Retinal pigment epithelial cell (primary cell): ENCODE results near the gene PRKAG2.

Source experiments
- DNase-seq: peaks from one replicate; pipeline ENCODE4 v3.0.0-alpha.2; 2010; ENCODE audit warnings: low read depth
- H3K4me3 ChIP-seq: 2 replicates; pipeline ENCODE4 v1.5.1; 2011; ENCODE audit warnings: mild to moderate bottlenecking, low read length, control low read depth, moderate library complexity
- TF ChIP-seq, protein P1 (sequence below): conservative IDR thresholded peaks from 2 replicates; pipeline ENCODE4 v1.5.1; 2011; ENCODE audit warnings: low read depth, low read length, control low read depth, inconsistent platforms

PRKAG2 gene

GRCh38 chr7:151890355-151891004 is 13.6 kb upstream of the PRKAG2 start:
- DNase-seq = no peak
- no peak overlapping the region for H3K4me3 ChIP-seq
- TF ChIP-seq, protein P1, sequence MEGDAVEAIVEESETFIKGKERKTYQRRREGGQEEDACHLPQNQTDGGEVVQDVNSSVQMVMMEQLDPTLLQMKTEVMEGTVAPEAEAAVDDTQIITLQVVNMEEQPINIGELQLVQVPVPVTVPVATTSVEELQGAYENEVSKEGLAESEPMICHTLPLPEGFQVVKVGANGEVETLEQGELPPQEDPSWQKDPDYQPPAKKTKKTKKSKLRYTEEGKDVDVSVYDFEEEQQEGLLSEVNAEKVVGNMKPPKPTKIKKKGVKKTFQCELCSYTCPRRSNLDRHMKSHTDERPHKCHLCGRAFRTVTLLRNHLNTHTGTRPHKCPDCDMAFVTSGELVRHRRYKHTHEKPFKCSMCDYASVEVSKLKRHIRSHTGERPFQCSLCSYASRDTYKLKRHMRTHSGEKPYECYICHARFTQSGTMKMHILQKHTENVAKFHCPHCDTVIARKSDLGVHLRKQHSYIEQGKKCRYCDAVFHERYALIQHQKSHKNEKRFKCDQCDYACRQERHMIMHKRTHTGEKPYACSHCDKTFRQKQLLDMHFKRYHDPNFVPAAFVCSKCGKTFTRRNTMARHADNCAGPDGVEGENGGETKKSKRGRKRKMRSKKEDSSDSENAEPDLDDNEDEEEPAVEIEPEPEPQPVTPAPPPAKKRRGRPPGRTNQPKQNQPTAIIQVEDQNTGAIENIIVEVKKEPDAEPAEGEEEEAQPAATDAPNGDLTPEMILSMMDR = no peak

DNA sequence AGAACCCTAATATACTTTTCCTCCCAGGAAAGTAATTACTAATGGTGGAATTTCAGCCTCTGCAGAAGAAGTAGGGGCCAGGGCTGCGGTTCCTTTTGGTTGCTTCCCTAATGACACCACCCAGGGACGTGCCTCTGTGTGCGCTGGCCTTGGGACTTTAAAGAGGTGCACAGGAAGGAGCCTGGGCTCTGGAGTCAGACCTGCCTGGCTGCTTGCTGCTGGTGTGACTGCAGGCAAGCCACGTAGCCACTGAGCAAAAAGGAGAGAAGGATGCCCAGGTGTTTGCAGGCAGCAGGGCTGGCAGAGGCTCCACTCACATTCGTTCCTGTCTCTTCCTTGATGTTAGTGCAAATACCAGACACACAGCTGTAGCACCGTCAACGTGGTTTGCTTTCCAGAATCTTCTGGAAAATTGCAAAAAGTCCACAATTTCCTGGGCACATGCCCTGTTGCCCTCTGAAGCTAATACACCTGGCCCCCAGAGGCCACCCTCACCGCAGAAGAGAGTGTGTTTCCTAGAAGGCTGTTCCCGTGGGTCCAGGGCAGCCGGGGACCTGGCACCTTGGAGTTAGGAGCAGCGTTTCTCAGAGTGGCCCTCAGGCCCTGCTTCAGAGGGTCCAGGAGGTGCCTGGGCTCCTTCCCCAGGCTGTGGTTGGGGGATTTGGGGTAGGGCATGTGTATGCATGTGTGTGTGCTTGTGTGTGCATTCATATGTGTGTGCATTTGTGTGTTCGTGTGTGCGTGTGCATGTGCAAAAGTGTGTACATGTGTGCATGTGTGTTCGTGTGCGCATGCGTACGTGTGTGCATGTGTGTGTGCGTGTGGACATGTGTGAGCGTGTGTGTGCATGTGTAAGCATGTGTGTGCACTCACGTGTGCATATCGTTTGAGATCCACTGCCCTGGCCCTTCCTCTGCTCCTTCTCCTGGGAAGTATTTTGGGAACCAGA is 12.8 kb upstream of the PRKAG2 start:
- no peak for DNase-seq
- H3K4me3 ChIP-seq = no peak overlapping the region
- TF ChIP-seq, protein P1 = no peak

GRCh38 chr7:151888079-151889067 is 11.5 kb upstream of the PRKAG2 start:
- no peak overlapping the region for H3K4me3 ChIP-seq
- TF ChIP-seq, protein P1 = no peak
- DNase-seq = no peak

DNA sequence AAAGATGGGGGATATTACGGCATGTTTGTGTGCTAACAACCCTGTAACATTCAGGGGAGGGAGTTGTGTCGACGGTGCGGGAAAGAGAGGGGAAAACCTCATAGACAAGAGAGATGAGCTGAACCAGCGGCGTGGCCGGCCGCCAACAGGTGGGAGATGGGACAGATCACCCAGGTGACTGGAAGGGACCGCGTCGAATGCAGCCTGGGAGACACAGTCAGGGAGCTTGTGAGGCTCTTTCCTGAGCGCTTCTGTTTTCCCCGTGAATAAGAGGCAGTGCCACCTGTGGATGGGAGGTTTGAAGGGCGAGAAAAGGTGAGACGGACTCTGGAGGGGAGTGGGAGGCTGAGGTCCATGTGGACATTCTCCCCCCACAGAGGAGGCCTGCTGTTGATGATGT is 9.9 kb upstream of the PRKAG2 start:
- TF ChIP-seq, protein P1 = no peak
- no peak for DNase-seq
- H3K4me3 ChIP-seq = no peak overlapping the region

GRCh38 chr7:151885202-151885580 is 8.3 kb upstream of the PRKAG2 start:
- TF ChIP-seq, protein P1 = no peak
- no peak for DNase-seq
- H3K4me3 ChIP-seq = no peak overlapping the region

DNA sequence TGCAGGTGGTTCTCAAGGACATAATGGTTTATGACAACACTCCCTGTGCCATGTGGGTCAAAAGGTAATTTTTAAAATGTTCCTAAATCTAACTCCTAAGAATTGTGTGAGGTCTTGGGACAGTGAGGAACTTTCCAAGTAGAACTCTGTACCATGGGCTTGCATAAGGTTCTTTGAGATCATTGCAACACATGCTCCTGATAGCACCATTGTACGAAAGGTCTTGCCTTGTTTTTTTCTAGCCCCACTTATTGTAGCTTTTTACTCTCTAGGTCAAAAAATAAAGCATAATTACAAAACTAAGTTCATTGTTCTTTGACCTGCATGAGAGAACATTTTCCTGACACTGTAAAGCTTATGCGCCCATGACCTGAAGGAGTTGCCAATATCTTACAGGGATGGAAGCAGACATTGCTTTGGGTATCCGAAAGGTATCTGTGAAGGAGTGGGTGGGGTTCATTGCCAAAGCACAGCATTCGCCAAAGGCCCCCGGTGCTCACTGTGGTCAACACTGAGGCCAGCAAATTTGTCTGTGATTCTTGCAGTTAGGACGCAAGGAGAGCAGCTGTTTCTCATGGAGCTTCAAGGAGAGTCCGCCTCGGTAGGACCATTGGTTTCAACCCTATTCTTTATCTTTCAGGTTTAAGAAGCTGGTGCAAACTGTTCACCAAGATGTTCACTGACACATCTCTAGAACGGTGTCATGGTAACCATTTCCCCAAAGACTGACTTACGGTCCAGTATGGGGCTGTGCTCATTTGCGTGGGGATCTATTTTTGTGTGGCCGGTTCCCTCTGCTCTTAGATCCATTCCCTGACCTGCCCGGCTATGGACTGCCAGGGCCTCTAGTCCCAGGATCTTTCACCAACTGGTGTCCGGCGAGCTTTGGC is 7.6 kb upstream of the PRKAG2 start:
- no peak overlapping the region for H3K4me3 ChIP-seq
- DNase-seq = no peak
- TF ChIP-seq, protein P1 = no peak
